H9 (cell line): Measurements from ENCODE around the gene GK2. TPM values are rescaled to one million over a fixed set of nuclear protein-coding genes. Genes with fewer than 3 reads are reported as not detected.

Experiments
- DNase-seq: peaks from one replicate; pipeline ENCODE4 v3.0.0-alpha.2; 2017
- H2AFZ ChIP-seq: one replicate; pipeline ENCODE4 v1.6.1; 2013; ENCODE audit warnings: mild to moderate bottlenecking, low read length, control low read depth, moderate library complexity
- H2AK5ac ChIP-seq: 2 replicates; pipeline ENCODE4 v1.6.1; 2013; ENCODE audit warnings: low read length, control low read depth, mixed read lengths; ENCODE audit not compliant: insufficient read length
- H2BK120ac ChIP-seq: one replicate; pipeline ENCODE4 v1.6.1; 2013; ENCODE audit warnings: low read depth, mild to moderate bottlenecking, low read length, control low read depth, inconsistent platforms; ENCODE audit not compliant: poor library complexity, severe bottlenecking
- H2BK12ac ChIP-seq: 2 replicates; pipeline ENCODE4 v1.6.1; 2013; ENCODE audit warnings: low read length, control low read depth, mixed read lengths, low read depth; ENCODE audit not compliant: insufficient read length
- H2BK15ac ChIP-seq: 2 replicates; pipeline ENCODE4 v1.6.1; 2013; ENCODE audit warnings: low read depth, low read length, control low read depth
- H2BK20ac ChIP-seq: one replicate; pipeline ENCODE4 v1.6.1; 2013; ENCODE audit warnings: low read depth, mild to moderate bottlenecking, low read length, control low read depth, inconsistent platforms; ENCODE audit not compliant: poor library complexity, severe bottlenecking
- H2BK5ac ChIP-seq: 2 replicates; pipeline ENCODE4 v1.6.1; 2013; ENCODE audit warnings: low read length, control low read depth, mixed read lengths; ENCODE audit not compliant: insufficient read length
- H3K14ac ChIP-seq: 2 replicates; pipeline ENCODE4 v1.6.1; 2013; ENCODE audit warnings: low read length, control low read depth; ENCODE audit not compliant: insufficient read depth
- H3K18ac ChIP-seq: 2 replicates; pipeline ENCODE4 v1.6.1; 2013; ENCODE audit warnings: low read depth, mild to moderate bottlenecking, mixed read lengths, low read length, control low read depth; ENCODE audit not compliant: insufficient read length
- H3K23ac ChIP-seq: 2 replicates; pipeline ENCODE4 v1.6.1; 2013; ENCODE audit warnings: low read length, control low read depth, mixed read lengths, low read depth; ENCODE audit not compliant: insufficient read length
- H3K23me2 ChIP-seq: 2 replicates; pipeline ENCODE4 v1.6.1; 2013; ENCODE audit warnings: low read depth, mild to moderate bottlenecking, mixed read lengths, low read length, control low read depth; ENCODE audit not compliant: insufficient read length, poor library complexity, severe bottlenecking
- H3K27ac ChIP-seq: 2 replicates; pipeline ENCODE4 v1.5.1; 2013; ENCODE audit warnings: low read length, control low read depth, mixed read lengths, low read depth; ENCODE audit not compliant: insufficient read length
- H3K27me3 ChIP-seq: 2 replicates; pipeline ENCODE4 v1.6.1; 2013; ENCODE audit warnings: low read length, control low read depth, inconsistent platforms; ENCODE audit not compliant: insufficient read depth
- H3K4ac ChIP-seq: 2 replicates; pipeline ENCODE4 v1.6.1; 2013; ENCODE audit warnings: low read depth, mild to moderate bottlenecking, control low read depth, inconsistent platforms, low read length, moderate library complexity
- H3K4me1 ChIP-seq: 2 replicates; pipeline ENCODE4 v1.6.1; 2013; ENCODE audit warnings: low read length, control low read depth, inconsistent platforms; ENCODE audit not compliant: insufficient read depth
- H3K4me2 ChIP-seq: 2 replicates; pipeline ENCODE4 v1.6.1; 2013; ENCODE audit warnings: low read length, control low read depth, mixed read lengths; ENCODE audit not compliant: insufficient read length, insufficient read depth
- H3K56ac ChIP-seq: 2 replicates; pipeline ENCODE4 v1.6.1; 2013; ENCODE audit warnings: low read depth, mild to moderate bottlenecking, mixed read lengths, low read length, control low read depth; ENCODE audit not compliant: insufficient read length
- H3K79me1 ChIP-seq: 2 replicates; pipeline ENCODE4 v1.6.1; 2013; ENCODE audit warnings: low read depth, mild to moderate bottlenecking, moderate library complexity, low read length, control low read depth, inconsistent platforms; ENCODE audit not compliant: insufficient read depth, poor library complexity, severe bottlenecking
- H3K79me2 ChIP-seq: 2 replicates; pipeline ENCODE4 v1.6.1; 2013; ENCODE audit warnings: low read length, control low read depth, inconsistent platforms; ENCODE audit not compliant: insufficient read depth
- H3K9ac ChIP-seq: 2 replicates; pipeline ENCODE4 v1.6.1; 2013; ENCODE audit warnings: low read length, control low read depth, mixed read lengths; ENCODE audit not compliant: insufficient read length; ENCODE audit errors: extremely low read depth
- H3K9me3 ChIP-seq: one replicate; pipeline ENCODE4 v1.6.1; 2013; ENCODE audit warnings: low read depth, low read length, inconsistent platforms; ENCODE audit not compliant: control insufficient read depth
- H3T11ph ChIP-seq: one replicate; pipeline ENCODE4 v1.6.1; 2013; ENCODE audit warnings: mild to moderate bottlenecking, low read length, control low read depth, inconsistent platforms
- H4K20me1 ChIP-seq: one replicate; pipeline ENCODE4 v1.6.1; 2013; ENCODE audit not compliant: control insufficient read depth, insufficient read length, insufficient read depth
- H4K5ac ChIP-seq: 2 replicates; pipeline ENCODE4 v1.6.1; 2013; ENCODE audit warnings: low read depth, mild to moderate bottlenecking, mixed read lengths, low read length, control low read depth; ENCODE audit not compliant: insufficient read length
- H4K8ac ChIP-seq: replicated peaks from 2 replicates; pipeline ENCODE4 v1.6.1; 2013; ENCODE audit warnings: low read length, control low read depth, mixed read lengths, low read depth; ENCODE audit not compliant: insufficient read length
- H4K91ac ChIP-seq: 2 replicates; pipeline ENCODE4 v1.6.1; 2013; ENCODE audit warnings: low read depth, mild to moderate bottlenecking, moderate library complexity, mixed read lengths, low read length, control low read depth; ENCODE audit not compliant: insufficient read length
- H3K27ac Mint-ChIP-seq, 3 experiments: 2 replicates in 2 of 3; 3 replicates in 1 of 3; pipeline ENCODE4 v1.8.0; 2020 to 2021; ENCODE audit warnings: mixed read lengths in 3 of 3, mild to moderate bottlenecking in 1 of 3, moderate library complexity in 1 of 3
- H3K27me3 Mint-ChIP-seq: 2 replicates; pipeline ENCODE4 v1.8.0; 2021; ENCODE audit warnings: low read depth, mild to moderate bottlenecking, moderate library complexity, mixed read lengths
- H3K36me3 Mint-ChIP-seq, 3 experiments: 2 replicates in 2 of 3; 3 replicates in 1 of 3; pipeline ENCODE4 v1.8.0; 2020 to 2021; ENCODE audit warnings: low read depth in 3 of 3, mixed read lengths in 3 of 3; ENCODE audit not compliant: insufficient read depth in 1 of 3
- H3K4me1 Mint-ChIP-seq, 2 experiments: 2 replicates each; pipeline ENCODE4 v1.8.0; 2020; ENCODE audit warnings: mixed read lengths in 2 of 2
- H3K4me3 Mint-ChIP-seq, 2 experiments: 2 replicates in 1 of 2; 3 replicates in 1 of 2; pipeline ENCODE4 v1.8.0; 2020 to 2021; ENCODE audit warnings: mild to moderate bottlenecking in 2 of 2, mixed read lengths in 2 of 2, moderate library complexity in 1 of 2
- H3K9me3 Mint-ChIP-seq, 2 experiments: 2 replicates in 1 of 2; 3 replicates in 1 of 2; pipeline ENCODE4 v1.8.0; 2020; ENCODE audit warnings: mild to moderate bottlenecking in 2 of 2, mixed read lengths in 2 of 2, moderate library complexity in 1 of 2
- CTCF ChIP-seq: fragments of 200-600 bp; sonication (generic); conservative IDR thresholded peaks from 3 replicates; pipeline ENCODE4 v1.8.0; 2021; ENCODE audit warnings: antibody characterized with exemption, mild to moderate bottlenecking
- total RNA-seq: library from RNA; stranded (reverse); gene quantifications from 2 replicates; pipeline ENCODE4 v1.2.1, GENCODE V29; 2021

GK2 gene
- total RNA-seq, 1 experiment from 2014 or later: not detected

- Histone ChIP-seq H3K27me3 (no peaks in the 10 kb centered on the region), H2BK12ac (no peak overlapping the region), H2AFZ (no peak overlapping the region), H3K56ac (no peak overlapping the region), H3K23me2 (no peaks in the 10 kb centered on the region), H3K18ac (no peak overlapping the region), H2BK15ac (no peak overlapping the region), H3K27ac (no peak overlapping the region), H2BK120ac (no peak overlapping the region), H3K4me1 (no peaks in the 10 kb centered on the region), H3T11ph (no peak overlapping the region), H3K9ac (no peak overlapping the region), H4K91ac (no peak overlapping the region), H4K20me1 (no peaks in the 10 kb centered on the region), H4K5ac (no peak overlapping the region), H3K9me3 (no peaks in the 10 kb centered on the region), H3K79me1 (no peaks in the 10 kb centered on the region), H3K4ac (no peak overlapping the region), H3K4me2 (no peak overlapping the region), H2AK5ac (no peak overlapping the region), H2BK20ac (no peak overlapping the region), H3K79me2 (no peaks in the 10 kb centered on the region), H3K23ac (no peak overlapping the region), H2BK5ac (no peak overlapping the region), H3K14ac (no peak overlapping the region), H4K8ac (no peak overlapping the region)
- no peaks in the 10 kb centered on the region for H3K36me3 Mint-ChIP-seq
- peaks cover 1 to 2% of the 10 kb centered on the region in 2 experiments for H3K4me1 Mint-ChIP-seq
- no peak overlapping the region for H3K4me3 Mint-ChIP-seq
- H3K27ac Mint-ChIP-seq: no peak overlapping the region
- no peaks in the 10 kb centered on the region for H3K9me3 Mint-ChIP-seq
- no peaks in the 10 kb centered on the region for H3K27me3 Mint-ChIP-seq
- no peak for TF ChIP-seq CTCF
- no peak for DNase-seq
Measured at GRCh38 chr4:79396794-79397193, 11.2 kb downstream of the GK2 start.
